K562 (cell line): ENCODE data around the gene ZNF48.

ENCODE experiments used
- BMI1 ChIP-seq: fragments of 150-350 bp; IDR thresholded peaks from 2 replicates; pipeline ENCODE4 v1.6.1; 2014; ENCODE audit warnings: low read length
- DNMT1 ChIP-seq: fragments of 450-650 bp; IDR thresholded peaks from 2 replicates; pipeline ENCODE4 v1.6.1; 2016; ENCODE audit warnings: antibody characterized with exemption, mild to moderate bottlenecking
- FOXK2 ChIP-seq, 2 experiments: fragments of 450-650 bp; IDR thresholded peaks in 1 of 2; conservative IDR thresholded peaks in 1 of 2; 2 replicates each; pipeline ENCODE4 v1.6.1; 2016; ENCODE audit warnings: low read depth in 2 of 2, mild to moderate bottlenecking in 1 of 2
- GTF2E2 ChIP-seq: fragments of 200-800 bp; sonication (Bioruptor generic); IDR thresholded peaks from 2 replicates; pipeline ENCODE4 v1.6.1; 2016; ENCODE audit warnings: missing genetic modification characterization, missing compliant biosample characterization
- ILF3 ChIP-seq: fragments of 450-650 bp; IDR thresholded peaks from 2 replicates; pipeline ENCODE4 v1.6.1; 2018; ENCODE audit warnings: antibody characterized with exemption, mild to moderate bottlenecking, moderate library complexity, borderline replicate concordance
- POLR2A ChIP-seq: fragments of 450-650 bp; conservative IDR thresholded peaks from 2 replicates; pipeline ENCODE4 v1.6.1; 2016
- ZNF165 ChIP-seq: fragments of 250-450 bp; sonication (Bioruptor Pico); IDR thresholded peaks from 2 replicates; pipeline ENCODE4 v1.4.0; 2020; ENCODE audit warnings: borderline replicate concordance
- ZNF274 ChIP-seq: IDR thresholded peaks from 2 replicates; pipeline ENCODE4 v1.6.1; 2011; ENCODE audit warnings: low read depth, mild to moderate bottlenecking, low read length, moderate library complexity, borderline replicate concordance

- no peak for TF ChIP-seq ILF3
- TF ChIP-seq ZNF274, result no peak
- no peak for TF ChIP-seq DNMT1
- TF ChIP-seq ZNF165, result no peak
- TF ChIP-seq GTF2E2, result no peak
- no peak for TF ChIP-seq POLR2A
- TF ChIP-seq FOXK2 (conservative IDR thresholded peaks at IDR 0.05 in 1 of 2, IDR thresholded peaks at IDR 0.05 in 1 of 2; ENCODE audit: low read depth in 2 of 2), result no peak
- TF ChIP-seq BMI1, result no peak
These were observed 15.0 kb upstream of the ZNF48 start for GRCh38 chr16:30380072-30380802.
